Peyer's patch (tissue), 4 donors: Measurements from ENCODE around the gene WIPF1. TPM values are rescaled to one million over a fixed set of nuclear protein-coding genes. Genes with fewer than 3 reads are reported as not detected.
A peak's percentile ranks its signal among the peaks of the same experiment; 100 is the strongest.

Source experiments
- DNase-seq, 3 donors: peaks; one replicate each; pipeline ENCODE4 v3.0.0-alpha.2; 2017 to 2019
- H3K27ac ChIP-seq, 4 donors: fragments of 200-600 bp; sonication (generic); one replicate each; pipeline ENCODE4 v1.5.1; 2016 to 2019
- H3K27me3 ChIP-seq, 2 donors: fragments of 200-600 bp; sonication (generic); one replicate each; pipeline ENCODE4 v1.5.1; 2019
- H3K36me3 ChIP-seq, 3 donors: fragments of 200-600 bp; sonication (generic); one replicate each; pipeline ENCODE4 v1.5.1; 2016 to 2019
- H3K4me1 ChIP-seq, 4 donors: fragments of 200-600 bp; sonication (generic); one replicate each; pipeline ENCODE4 v1.5.1; 2016 to 2019
- H3K4me3 ChIP-seq, 4 donors: fragments of 200-600 bp; sonication (generic); 1 replicate in 3 of 4; 2 replicates in 1 of 4; pipeline ENCODE4 v1.5.1; 2016 to 2019; ENCODE audit warnings: mild to moderate bottlenecking in 1 of 4
- H3K9me3 ChIP-seq, 4 donors: fragments of 200-600 bp; sonication (generic); one replicate each; pipeline ENCODE4 v1.5.1; 2016 to 2019; ENCODE audit warnings: mild to moderate bottlenecking in 1 of 4
- POLR2A ChIP-seq, 2 donors: fragments of 450-650 bp; IDR thresholded peaks; one replicate each; pipeline ENCODE4 v1.5.1; 2017; ENCODE audit warnings: antibody characterized with exemption in 2 of 2, mild to moderate bottlenecking in 2 of 2, moderate library complexity in 2 of 2
- total RNA-seq, 4 donors: library from RNA; depleted of rRNA; stranded (reverse); fragments of >200 nt; gene quantifications; one replicate each; pipeline ENCODE4 v1.1.0, GENCODE V29; 2016
- TF ChIP-seq, protein P1 (sequence below), 6 experiments: fragments of 450-650 bp in 4 of 6; fragments of 200-600 bp in 2 of 6; sonication (generic) in 1 of 6; IDR thresholded peaks; one replicate each; pipeline ENCODE4 v1.5.1; 2017 to 2019; ENCODE audit warnings: antibody characterized with exemption in 6 of 6, mild to moderate bottlenecking in 3 of 6, moderate library complexity in 1 of 6

The WIPF1 gene
- total RNA-seq, 4 donors from 2014 or later: 7.4 to 81.7 (median 17.3) TPM

DNA sequence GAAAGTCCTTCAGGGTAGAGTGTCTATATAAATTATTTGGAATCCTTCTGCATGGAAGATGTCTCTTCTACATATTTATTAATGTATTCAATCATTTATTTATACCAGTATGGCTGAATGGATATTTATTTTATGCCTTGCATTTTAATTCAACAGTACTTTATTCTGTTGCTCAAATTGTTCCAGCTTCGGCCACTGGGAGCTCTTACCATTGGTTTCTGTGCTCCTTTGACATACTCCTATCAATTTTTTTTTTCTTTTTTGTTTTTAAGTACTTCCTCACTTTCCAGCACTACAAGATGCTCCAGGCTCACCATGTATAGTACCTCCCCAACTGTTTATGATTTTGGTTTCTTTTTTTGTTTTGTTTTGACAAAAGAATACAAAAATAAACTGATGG lies 39.4 kb upstream of the WIPF1 start:
- peaks cover 0 to 12% (median 7%) of the 10 kb centered on the region in 4 donors for H3K4me1 ChIP-seq
- TF ChIP-seq, protein P1, sequence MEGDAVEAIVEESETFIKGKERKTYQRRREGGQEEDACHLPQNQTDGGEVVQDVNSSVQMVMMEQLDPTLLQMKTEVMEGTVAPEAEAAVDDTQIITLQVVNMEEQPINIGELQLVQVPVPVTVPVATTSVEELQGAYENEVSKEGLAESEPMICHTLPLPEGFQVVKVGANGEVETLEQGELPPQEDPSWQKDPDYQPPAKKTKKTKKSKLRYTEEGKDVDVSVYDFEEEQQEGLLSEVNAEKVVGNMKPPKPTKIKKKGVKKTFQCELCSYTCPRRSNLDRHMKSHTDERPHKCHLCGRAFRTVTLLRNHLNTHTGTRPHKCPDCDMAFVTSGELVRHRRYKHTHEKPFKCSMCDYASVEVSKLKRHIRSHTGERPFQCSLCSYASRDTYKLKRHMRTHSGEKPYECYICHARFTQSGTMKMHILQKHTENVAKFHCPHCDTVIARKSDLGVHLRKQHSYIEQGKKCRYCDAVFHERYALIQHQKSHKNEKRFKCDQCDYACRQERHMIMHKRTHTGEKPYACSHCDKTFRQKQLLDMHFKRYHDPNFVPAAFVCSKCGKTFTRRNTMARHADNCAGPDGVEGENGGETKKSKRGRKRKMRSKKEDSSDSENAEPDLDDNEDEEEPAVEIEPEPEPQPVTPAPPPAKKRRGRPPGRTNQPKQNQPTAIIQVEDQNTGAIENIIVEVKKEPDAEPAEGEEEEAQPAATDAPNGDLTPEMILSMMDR (IDR thresholded peaks at IDR 0.05): no peak
- no peak for TF ChIP-seq POLR2A (IDR thresholded peaks at IDR 0.05)
- H3K27ac ChIP-seq: no peak overlapping the region
- H3K27me3 ChIP-seq: no peaks in the 10 kb centered on the region
- no peak for DNase-seq
- no peak overlapping the region for H3K4me3 ChIP-seq
- no peaks in the 10 kb centered on the region for H3K36me3 ChIP-seq
- no peaks in the 10 kb centered on the region for H3K9me3 ChIP-seq

DNA sequence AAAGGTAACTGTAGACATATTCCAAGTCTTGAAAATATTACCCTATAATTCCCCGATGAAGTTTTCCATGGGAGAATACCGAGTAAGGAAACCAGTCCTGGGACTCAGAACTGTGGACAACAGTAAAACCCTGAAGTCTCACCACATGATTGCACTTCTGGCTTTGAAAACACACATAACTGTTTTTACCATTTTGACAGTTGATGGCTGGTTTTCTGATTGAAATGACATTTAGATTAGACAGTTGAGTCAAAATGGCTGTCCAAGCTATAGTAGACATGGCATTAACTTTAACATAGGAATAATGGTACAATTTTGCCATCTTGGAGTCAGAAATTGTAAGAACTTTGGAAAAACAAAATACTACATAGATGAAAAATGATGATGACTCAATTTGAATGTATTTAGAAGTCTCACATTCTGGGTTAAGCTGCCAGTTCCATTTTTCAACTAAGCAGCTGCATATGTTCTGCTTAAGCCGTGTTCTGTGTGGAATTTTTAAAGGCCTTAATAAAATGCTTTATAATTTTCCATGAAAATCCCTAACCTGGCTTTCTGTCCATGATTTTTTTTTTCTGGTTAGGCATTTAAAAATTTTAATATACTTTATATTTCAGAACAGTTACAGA lies 38.3 kb upstream of the WIPF1 start:
- peak overlapping the region; percentile 7 to 79 (median 76) for H3K27ac ChIP-seq

DNA sequence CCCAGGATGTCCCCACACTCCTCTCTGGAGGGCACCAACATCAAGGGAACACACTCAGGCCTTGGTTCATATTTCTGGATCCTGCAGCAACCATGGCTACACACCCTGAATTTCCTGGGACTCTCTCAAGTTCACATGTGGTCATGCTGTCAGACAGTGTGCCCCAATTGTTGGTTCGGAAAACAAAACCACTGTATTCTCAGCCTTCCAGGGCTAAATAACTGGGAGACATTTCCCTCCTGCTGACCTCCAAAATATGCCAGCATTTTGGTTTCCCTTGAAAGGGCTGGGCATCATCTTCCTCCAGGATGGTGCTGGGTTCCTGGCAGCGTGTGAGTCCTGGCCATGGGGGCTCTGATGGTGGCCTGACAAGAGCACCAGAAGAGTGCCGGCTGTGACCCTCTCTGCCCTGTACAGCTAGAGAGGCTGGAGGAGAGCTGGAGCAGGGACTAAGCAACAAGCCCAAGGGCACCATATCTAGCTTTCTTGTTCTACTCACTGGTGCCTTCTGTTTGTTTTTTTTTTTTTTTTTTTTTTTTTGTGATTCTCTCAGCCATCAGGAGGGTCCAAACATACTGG lies 37.5 kb upstream of the WIPF1 start:
- H3K9me3 ChIP-seq: no peaks in the 10 kb centered on the region
- no peak for DNase-seq
- no peaks in the 10 kb centered on the region for H3K27me3 ChIP-seq
- peak overlapping the region; percentile 66 to 79 (median 76) for H3K27ac ChIP-seq
- H3K4me3 ChIP-seq: peak overlapping the region in 1 of 4 donors; percentile 37
- H3K4me1 ChIP-seq: peaks cover 0 to 18% (median 7%) of the 10 kb centered on the region in 4 donors
- TF ChIP-seq, protein P1 (IDR thresholded peaks at IDR 0.05): no peak
- no peak for TF ChIP-seq POLR2A (IDR thresholded peaks at IDR 0.05)
- no peaks in the 10 kb centered on the region for H3K36me3 ChIP-seq

More for the DNA sequence above, 38.3 kb upstream of the WIPF1 start:
- Histone ChIP-seq H3K27me3 (no peaks in the 10 kb centered on the region), H3K36me3 (no peaks in the 10 kb centered on the region), H3K9me3 (no peaks in the 10 kb centered on the region), H3K4me3 (no peak overlapping the region), H3K4me1 (peaks cover 0 to 18% (median 7%) of the 10 kb centered on the region in 4 donors)
- DNase-seq: no peak
- TF ChIP-seq, protein P1 (IDR thresholded peaks at IDR 0.05): no peak
- no peak for TF ChIP-seq POLR2A (IDR thresholded peaks at IDR 0.05)

DNA sequence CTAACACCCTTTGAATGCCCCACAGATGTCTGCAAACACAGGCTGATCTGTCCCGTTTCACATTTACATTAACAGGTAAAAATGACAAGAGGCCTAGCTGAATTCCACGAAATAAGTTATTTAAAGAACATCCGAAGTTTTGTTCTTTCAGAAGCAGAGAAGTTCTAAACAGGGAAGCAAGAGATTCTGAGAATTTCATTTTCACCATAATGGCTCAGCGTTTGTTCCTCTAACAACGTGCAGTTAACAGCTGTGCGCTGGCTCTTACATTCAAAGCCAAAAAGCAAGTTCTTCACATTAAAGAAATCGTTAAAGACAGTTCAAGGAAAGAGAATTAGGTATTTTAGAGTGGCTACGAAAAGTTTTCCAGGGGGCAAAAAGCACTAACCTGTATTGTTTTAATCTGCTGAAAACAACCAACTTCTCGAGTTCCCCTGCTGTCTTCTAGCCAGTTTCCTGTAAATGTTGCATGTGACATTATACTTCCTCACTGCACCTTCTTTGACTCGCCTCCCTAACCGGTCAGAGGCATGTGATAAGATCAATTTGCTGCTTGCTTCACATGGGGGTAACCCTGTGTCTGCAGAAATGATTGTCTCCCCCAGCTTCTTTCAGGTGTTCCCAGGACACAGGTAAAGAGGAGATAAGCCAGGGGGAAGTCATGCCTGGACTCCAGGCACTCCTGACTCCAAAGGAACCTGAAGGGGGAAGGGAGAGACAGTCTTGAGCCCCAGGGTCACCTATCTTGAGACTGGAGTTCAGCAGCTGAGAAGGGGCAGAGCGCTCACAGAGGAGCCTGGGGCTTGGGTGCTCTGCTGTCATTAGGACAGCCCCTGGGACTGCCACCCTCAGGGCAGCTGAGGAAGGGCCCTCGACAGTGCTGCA lies 36.8 kb upstream of the WIPF1 start:
- H3K4me1 ChIP-seq: peaks cover 0 to 18% (median 7%) of the 10 kb centered on the region in 4 donors
- no peaks in the 10 kb centered on the region for H3K9me3 ChIP-seq
- no peaks in the 10 kb centered on the region for H3K27me3 ChIP-seq
- peak overlapping the region; percentile 10 to 40 (median 37) for H3K4me3 ChIP-seq
- H3K36me3 ChIP-seq: no peaks in the 10 kb centered on the region
- TF ChIP-seq, protein P1 (IDR thresholded peaks at IDR 0.05): no peak
- TF ChIP-seq POLR2A (IDR thresholded peaks at IDR 0.05): no peak
- peak overlapping the region; percentile 66 to 79 (median 76) for H3K27ac ChIP-seq
- DNase-seq: peak in 2 of 3 donors; percentile 61 to 66

DNA sequence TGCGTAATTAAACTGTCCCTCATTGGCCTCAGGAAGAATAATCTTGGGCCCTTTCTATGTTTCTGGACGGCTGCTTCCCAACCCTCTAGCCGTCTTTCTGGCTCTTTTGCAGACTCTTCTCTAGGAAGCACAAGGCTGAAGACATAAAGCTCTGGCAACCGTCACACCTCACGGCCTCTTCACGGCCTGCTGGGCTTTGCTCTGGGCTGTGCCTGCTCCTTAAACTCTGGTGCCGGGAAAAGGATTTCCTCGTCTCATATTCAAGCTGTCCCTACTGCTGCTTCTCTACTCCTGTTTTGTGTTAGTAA lies 36.0 kb upstream of the WIPF1 start:
- Histone ChIP-seq H3K36me3 (no peaks in the 10 kb centered on the region), H3K4me1 (peaks cover 0 to 18% (median 7%) of the 10 kb centered on the region in 4 donors), H3K4me3 (peak overlapping the region; percentile 10 to 40 (median 37)), H3K27ac (peak overlapping the region; percentile 63 to 79 (median 76)), H3K27me3 (no peaks in the 10 kb centered on the region), H3K9me3 (no peaks in the 10 kb centered on the region)
- DNase-seq: peak in 1 of 3 donors; percentile 52
- TF ChIP-seq, protein P1 (IDR thresholded peaks at IDR 0.05): no peak
- TF ChIP-seq POLR2A (IDR thresholded peaks at IDR 0.05): no peak
